Sigmoid colon (tissue), 4 donors: ENCODE data around the gene ADAD2.
"Not testable (repeated sequence)": the region's sequence is repeated elsewhere in the genome, so short reads cannot be mapped to it uniquely, and the experiment has no call there.

ENCODE experiments used
- EP300 ChIP-seq, 4 donors: sonication (generic); formaldehyde crosslinking; IDR thresholded peaks; one replicate each; pipeline ENCODE4 v1.6.1; 2017; ENCODE audit warnings: antibody characterized with exemption in 4 of 4
- POLR2A ChIP-seq, 2 donors: fragments of 450-650 bp; IDR thresholded peaks; one replicate each; pipeline ENCODE4 v1.6.1; 2016; ENCODE audit warnings: antibody characterized with exemption in 2 of 2, mild to moderate bottlenecking in 2 of 2, moderate library complexity in 2 of 2
- POLR2AphosphoS5 ChIP-seq, 4 donors: sonication (generic); formaldehyde crosslinking; IDR thresholded peaks; one replicate each; pipeline ENCODE4 v1.6.1; 2017; ENCODE audit warnings: antibody characterized with exemption in 4 of 4
- TF ChIP-seq, protein P1 (sequence below), 4 experiments: fragments of 450-650 bp in 3 of 4; fragments of 200-600 bp in 1 of 4; IDR thresholded peaks; one replicate each; pipeline ENCODE4 v1.5.1; 2016 to 2019; ENCODE audit warnings: antibody characterized with exemption in 4 of 4, mild to moderate bottlenecking in 3 of 4, moderate library complexity in 2 of 4

GRCh38 chr16:84204551-84204950 lies 13.6 kb downstream of the ADAD2 start:
- TF ChIP-seq POLR2AphosphoS5, POLR2A, EP300 (IDR thresholded peaks at IDR 0.05): not testable (repeated sequence)
- TF ChIP-seq, protein P1, sequence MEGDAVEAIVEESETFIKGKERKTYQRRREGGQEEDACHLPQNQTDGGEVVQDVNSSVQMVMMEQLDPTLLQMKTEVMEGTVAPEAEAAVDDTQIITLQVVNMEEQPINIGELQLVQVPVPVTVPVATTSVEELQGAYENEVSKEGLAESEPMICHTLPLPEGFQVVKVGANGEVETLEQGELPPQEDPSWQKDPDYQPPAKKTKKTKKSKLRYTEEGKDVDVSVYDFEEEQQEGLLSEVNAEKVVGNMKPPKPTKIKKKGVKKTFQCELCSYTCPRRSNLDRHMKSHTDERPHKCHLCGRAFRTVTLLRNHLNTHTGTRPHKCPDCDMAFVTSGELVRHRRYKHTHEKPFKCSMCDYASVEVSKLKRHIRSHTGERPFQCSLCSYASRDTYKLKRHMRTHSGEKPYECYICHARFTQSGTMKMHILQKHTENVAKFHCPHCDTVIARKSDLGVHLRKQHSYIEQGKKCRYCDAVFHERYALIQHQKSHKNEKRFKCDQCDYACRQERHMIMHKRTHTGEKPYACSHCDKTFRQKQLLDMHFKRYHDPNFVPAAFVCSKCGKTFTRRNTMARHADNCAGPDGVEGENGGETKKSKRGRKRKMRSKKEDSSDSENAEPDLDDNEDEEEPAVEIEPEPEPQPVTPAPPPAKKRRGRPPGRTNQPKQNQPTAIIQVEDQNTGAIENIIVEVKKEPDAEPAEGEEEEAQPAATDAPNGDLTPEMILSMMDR (IDR thresholded peaks at IDR 0.05): not testable (repeated sequence)
